ENCODE data around the gene BAIAP2L1.

Gene BAIAP2L1

DNA sequence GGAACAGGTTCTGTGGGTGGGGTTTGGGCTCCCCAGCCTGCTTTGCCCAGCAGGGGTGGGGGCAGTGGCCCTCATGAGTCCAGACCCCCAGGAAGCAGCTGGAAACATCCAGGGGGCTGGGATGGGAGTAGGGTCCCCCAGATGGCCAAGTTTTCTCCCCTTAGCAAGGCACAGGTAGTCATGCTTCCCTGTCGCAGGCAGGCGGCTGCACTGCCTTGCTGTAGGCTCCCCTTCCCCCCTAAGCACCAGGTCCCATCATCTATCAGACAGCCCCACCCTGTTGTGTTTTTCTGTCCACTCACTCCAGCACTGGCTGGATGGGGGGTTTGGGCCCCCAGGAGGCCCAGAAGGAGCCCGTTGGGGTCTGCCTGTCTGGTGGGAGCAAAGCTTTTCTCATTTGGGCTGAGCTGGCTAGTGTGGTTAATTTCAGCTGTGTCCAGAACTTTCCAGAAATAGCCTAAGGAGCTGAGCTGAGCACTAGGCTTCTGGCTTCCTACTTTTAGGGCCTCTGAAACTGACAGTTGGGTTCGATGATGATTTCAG is 111.5 kb downstream of the BAIAP2L1 start:
- no peak for DNase-seq

DNA sequence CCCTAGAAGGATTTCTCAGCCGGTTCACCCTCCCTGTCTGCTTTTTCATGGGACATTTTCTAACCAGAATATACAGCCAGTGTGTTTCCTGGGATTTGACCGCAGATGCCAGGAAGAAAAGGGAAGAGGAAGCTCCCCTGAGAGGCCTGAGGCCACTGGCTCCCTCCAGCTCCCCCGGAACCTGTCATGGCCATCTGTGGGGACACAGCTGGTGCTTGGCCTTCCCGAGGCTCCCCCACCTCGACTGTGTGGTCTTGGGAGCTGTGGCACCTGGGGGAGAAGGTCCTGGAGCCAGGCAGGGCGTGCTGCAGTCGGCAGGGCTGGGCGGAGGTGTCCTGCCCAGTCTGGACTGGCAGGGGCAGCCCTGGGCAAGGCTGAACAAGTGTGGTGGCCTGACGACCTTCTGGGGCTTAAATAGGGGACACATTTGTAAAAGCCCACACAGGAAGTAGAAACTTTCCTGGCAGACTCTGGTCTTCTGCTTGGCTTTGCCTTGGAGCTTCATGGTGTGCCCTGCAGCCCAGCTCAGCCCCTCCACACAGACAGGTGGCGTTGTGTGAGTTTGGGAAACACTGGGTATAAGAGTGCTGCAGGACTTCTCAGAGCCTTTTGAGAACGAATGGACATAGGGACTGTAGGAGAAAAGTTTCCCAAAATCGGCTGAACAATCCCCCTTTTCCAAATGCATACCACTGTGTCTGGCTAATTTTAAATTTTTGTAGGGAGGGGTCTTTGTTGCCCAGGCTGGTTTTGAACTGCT is 112.6 kb downstream of the BAIAP2L1 start:
- DNase-seq = no peak

DNA sequence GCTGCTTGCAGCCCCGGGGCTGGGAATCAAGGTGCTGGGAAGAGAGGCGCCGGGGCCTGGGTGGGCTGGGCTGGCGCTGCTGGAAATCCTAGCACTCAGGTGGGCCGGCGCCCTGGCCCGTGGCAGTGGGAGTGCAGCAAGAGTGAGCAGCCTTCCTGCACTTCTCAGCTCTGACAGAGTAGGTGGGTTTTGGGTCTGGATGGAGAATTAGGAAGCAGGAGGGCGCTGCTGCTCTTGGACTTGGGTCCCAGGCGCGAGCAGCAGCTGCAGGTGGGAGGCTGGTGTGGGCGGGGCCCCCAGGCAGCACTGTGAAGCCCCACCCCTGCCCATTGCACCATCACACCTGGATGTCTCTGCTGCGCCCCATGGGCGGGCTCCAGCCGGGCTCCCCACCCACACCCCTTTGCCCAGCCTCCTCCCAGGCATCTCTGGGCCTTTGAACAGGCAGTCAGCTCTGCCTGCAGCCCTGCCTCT is 113.4 kb downstream of the BAIAP2L1 start:
- no peak for DNase-seq

DNA sequence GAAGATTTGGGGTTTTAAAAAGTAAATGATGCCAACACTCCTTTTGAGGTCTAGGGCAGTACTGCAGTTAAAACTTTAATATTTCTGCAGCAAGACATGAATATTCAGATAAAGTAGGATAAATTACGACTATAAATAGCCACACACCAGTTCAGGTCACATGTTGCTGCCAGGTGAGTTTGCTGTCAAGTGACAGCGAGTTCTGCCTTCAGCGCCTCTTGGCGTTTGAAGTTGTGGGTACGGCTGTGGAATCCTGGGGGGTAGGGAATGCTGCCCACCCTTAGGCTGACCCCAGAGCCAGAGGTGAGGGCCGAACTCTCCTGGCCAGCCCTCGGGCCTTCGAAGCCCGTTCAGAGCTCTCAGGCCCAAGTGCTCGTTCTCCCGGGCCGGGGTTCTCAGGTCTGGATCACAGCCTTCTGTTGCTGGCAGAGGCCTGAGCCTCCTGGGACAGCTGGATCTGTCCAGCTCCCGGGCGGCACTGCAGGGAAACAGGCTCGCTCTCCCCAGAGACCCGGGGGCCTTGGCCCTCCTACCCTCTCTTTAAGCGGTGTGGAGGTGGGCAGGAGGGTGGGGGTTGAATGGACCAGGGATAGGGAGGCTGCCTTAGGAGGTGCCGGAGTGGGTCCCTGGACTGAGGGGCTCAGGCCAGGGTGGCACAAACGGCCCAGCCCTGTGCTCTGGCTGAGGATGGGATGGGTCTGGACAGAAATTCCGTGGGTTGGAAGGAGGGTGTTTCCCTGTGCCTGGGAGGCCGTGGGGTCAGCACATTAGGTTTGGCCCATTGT is 114.0 kb downstream of the BAIAP2L1 start:
- DNase-seq = no peak

DNA sequence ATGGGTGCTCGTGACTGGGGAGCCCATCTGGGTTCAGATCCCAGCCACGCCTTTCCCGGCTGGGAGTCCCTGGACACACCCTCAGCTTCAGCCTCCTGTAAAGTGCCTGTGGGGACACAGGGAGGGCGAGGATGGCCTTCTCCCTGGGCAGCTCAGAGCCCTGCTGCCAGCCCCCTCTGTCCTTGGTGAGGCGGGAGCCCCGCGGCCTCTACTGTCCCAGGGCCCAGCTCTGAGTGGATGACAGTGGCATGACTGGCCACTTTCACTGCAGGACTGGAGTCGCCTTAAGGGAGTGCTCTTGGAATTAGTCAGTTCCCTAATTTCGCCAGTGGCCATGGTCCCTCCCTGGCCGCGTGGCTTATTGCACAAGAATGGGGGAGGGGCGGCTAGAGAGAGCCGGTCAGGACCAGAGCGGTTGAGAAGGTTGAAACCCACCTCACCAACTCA is 114.8 kb downstream of the BAIAP2L1 start:
- DNase-seq = peak; percentile 91

DNA sequence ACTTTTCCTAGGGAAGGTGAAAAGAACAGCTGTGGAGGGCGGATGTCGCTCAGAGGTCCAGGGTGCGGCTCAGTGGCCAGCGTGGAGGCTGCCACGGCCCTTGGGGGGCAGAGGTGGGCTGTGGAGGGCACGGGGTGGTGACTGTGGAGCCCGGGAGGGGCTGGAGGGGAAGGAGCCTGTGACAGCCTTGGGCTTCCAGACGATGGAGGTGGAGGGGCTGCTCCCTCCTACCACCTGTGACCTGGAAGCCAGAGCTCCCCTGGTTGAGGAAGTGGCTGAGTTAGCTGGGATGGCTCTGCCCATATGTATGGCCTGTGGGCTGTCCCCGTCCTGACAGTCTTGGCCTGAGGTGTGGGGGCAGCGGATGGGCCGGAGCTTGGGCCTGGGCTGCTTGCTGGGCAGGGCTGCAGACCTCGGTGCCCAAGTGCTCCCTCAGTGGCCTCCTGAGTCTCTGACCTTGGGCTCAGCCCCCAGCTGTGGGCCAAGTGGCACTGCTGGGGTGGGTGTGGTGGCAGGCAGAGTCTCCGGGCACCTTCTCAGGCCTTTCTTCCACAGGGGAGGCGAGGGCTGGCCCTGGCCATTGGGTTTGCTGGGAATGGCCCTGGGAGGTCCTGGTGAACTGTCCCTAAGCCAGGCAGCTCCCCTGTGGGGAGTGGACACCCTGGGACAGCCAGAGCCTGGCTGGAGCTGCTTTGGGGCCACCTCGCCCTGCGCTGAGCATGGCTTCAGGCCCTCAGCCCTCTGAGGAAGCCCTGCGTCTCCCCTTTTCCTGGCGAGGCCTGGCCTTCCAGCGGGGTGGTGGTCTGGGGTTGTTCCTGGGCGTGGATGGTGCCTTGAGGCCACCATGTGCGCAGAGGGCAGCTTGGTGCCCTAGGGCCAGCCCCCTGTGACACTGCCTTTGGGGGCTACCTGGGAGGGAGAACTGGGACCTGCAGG is 115.5 kb downstream of the BAIAP2L1 start:
- no peak for DNase-seq

DNA sequence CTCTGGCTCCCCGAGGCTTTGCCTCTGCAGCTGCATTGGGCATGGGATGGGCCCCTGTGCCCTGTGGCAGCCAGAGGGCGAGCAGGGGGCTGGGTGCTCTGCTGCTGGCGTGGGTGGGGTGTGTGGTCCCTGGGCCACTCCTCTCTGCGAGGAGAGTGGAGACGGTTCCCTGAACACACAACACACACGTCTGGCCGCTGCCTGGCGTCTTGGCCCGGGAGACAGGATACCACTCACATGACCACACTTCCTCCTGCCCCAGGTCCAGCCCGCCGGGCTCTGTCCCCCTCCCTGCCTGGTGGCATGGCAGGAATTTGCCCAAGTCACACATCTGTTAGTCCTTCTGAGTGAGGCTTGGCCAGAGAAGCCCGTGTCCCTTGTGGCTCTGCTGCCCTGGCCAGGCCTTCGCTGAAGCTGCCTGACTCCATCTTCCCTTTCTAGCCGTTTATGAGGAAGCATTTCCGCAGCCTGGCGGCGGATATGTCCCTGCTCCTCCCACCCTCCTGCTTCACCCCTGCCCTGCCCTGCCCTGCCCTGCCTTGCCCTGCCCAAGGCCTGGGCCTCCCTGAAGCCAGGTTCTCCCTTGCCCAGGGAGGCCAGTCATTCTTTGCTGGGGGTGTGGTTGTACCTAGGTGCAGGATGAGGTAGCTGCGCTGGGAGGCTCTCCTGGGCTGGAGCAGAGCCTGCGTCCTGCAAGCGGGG is 116.4 kb downstream of the BAIAP2L1 start:
- DNase-seq = peak; percentile 96

DNA sequence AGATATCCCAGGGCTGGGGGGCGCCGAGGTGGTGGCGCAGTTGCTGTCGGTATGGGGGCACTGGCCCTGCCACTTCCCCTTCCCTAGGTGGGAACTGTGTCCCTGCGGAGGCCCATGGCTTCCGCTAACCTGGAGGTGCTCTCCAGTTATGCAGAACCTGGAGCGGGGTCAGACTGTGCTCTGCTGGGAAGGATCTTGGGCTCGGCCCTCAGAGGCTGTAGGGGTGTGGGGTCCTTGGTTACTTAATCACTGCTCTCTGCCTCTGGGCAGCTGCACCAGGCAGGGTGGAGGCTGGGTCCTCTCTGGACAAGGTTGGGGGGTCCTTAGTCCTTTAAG is 117.0 kb downstream of the BAIAP2L1 start:
- no peak for DNase-seq

DNA sequence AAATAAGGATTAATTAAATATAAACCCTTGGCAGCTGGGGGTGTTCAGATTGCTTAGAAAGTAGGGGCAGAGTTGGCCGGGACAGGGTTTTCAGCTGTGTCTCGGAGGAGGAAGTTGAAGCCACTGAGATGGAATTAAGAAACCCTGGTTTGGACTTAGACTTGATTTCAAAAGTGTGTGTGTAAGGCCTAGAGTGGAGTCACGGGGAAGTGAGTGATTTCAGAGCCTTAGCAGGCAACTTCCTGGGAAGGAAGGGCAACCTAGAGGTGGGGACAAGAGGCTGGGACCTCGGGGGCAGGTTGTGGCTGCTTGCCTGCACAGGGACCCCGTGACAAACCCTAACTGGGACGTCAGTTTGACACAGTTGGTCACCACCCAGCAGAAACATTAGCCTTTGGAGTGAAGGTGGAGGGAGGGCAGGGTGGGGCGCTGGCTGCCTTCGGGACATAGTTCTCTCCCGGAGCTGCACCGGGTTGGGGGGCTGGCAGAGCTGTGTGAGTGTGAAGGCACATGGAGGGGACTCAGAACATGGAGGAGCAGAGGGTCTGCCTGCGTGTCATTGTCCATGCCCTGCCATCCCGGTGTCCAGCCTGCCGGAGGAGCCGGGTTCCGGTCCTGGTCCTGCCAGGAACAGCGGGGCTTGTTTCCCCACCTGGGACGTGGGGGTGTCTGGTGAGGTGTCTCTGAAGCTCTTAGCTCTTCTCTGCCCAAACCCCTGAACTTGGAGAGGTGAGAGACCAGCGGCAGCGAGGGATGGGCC is 117.6 kb downstream of the BAIAP2L1 start:
- DNase-seq = peak; percentile 68

DNA sequence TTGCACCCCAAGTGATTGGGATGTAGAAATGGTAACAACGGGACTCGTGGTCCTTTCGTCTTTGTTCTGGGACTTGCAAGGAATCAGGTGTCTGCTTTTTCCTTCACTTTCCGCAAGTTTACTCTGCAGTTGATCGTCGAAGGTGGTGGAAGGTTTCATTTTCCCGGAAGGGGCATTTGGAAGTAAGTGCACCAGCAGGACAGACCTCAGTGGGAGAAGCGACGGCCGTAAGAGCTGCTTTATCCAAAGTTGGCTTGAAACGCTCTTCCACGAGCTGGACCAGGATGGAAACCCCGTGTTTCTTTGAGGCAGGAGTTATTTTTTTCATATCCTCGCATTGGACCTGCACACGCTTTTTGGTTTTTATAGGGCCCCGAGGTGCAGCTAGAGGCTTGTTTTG is 118.2 kb downstream of the BAIAP2L1 start:
- peak; percentile 30 for DNase-seq

DNA sequence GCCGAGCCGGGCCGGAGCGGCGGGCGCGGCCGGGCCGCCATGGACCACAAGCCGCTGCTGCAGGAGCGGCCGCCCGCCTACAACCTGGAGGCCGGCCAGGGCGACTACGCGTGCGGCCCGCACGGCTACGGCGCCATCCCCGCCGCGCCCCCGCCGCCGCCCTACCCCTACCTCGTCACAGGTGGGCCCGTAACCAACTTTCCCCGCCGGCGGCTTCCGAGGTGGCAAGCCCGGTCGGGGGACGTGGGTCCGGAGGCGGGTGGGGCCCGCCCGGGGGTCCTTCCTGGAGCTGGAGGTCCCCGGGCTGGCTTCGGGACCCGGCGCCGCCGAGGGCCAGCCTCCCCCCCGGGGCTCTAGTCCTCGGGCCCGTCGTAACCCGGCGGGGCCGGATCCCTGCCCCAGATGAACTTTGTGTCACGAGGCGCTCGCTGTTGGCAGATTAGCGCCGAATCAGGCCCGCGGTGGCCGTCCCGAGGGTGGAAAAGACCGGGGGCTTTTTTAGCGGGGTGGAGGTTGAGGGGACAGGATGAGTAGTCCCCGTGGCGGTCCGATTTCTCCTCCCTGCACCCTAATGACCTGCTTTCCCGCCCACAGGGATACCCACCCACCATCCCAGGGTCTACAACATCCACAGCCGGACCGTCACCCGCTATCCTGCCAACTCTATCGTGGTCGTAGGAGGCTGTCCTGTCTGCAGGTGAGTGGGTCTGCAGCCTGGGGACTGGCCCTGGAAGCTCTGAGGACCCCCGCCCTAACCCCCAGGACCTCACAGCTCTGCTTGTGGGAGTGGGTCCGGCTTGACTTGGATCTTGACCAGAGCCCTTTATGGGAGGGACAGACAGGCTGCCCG is 118.9 kb downstream of the BAIAP2L1 start:
- DNase-seq = no peak

DNA sequence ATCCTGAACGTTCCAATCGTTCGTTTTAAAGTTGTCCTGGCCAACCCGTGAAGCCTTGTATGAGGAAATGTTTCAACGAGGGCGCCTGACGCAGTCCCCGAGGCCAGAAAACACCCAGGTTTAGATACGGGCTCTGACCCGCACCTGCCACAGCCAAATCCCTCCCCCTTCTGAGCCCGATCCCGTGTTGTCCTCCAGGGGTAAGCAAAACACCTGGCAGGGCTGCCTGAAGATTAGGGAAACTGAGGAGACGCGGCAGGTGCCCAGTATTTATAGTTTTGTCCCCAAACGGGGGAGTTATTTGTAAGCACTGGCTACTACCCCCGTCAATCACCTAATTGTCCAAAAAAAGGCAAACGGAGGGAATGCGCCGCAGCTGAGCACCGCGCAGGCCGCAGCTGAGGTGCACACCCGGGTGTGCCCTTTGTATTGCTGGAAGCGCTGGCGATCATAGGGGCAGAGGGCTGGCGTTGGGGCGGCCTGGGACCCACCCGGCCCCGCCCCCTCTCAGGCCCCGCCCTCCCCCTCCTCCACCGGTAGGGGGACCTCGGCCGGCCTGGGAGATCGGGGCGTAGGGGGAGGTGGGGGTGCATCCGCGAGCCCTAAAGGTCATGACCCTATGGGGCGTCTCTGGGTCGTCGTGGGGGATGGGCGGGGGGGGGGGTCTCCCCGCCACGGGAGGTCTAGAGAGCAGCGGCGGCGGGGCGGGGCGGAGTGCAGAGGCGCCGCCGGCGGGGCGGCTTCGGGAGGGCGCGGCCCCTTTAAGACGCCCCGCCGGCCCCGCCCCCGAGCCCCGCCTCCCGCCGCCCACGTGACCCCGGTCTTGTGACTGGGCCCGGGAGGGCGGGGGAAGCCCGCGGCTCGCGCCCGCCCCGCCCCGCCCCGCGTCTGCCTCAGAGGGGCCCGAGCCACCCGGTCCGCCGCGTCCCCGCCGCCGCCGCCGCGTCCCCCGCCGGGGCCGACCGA is 119.8 kb downstream of the BAIAP2L1 start, which contains the start of gene BRI3:
Gene BRI3 (plus strand): TSS at position 896 of the 966 bp plus-strand sequence. CDS start 110 bp downstream, outside the sequence.
- DNase-seq = peak; percentile 90

DNA sequence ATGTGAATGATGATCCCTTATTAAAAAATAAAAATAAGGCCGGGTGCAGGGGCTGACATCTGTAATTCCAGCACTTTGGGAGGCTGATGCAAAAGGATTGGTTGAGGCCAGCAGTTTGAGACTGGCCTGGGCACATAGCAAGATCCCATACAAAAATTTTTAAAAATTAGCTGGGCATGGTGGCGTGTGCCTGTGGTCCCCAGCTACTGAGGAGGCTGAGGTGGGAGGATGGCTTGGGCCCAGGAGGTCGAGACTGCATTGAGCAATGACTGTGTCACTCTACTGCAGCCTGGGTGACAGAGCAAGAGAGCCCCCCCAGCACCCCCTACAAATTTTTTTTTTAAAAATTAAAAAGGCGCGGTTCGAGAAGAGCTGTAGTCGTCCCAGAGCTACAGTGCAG is 120.6 kb downstream of the BAIAP2L1 start:
- no peak for DNase-seq

DNA sequence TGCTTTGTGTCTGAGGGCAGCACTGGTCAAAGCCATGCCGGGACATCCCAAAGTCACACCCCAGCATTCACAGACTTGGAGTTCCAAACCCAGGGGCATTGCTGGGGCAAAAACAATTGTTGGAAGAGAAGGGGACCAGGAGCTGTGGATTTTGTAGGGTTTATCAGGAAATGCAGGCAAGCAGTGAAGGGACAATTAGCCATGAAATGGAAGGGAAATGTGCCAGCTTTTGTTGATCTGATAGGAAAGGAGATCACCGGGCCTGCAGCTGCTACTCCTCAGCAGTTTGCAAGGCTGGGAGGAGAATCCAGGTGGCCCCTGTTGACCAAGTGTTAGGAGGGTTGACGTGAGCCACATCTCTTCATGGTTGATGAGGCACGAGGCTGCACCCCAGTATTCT is 122.0 kb downstream of the BAIAP2L1 start:
- DNase-seq = no peak

DNA sequence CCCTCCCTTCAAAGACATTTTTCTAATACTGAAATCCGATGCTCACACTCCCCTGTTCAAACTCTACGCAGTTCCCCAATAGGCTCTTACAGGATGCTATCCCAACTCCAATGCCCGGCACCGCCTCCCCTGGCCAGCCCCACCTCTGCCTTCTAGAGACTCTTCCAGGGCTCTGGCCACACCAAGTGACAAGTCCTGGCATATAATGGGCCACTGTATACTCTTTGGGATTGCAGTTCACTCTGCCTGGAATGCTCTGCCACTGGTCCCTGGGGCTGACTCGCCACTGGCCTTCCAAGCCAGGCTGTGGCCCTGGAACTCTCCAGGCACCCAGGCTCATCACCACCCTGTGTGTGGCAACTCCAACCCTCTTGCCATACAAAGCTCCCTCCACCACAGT is 122.5 kb downstream of the BAIAP2L1 start:
- DNase-seq = no peak

DNA sequence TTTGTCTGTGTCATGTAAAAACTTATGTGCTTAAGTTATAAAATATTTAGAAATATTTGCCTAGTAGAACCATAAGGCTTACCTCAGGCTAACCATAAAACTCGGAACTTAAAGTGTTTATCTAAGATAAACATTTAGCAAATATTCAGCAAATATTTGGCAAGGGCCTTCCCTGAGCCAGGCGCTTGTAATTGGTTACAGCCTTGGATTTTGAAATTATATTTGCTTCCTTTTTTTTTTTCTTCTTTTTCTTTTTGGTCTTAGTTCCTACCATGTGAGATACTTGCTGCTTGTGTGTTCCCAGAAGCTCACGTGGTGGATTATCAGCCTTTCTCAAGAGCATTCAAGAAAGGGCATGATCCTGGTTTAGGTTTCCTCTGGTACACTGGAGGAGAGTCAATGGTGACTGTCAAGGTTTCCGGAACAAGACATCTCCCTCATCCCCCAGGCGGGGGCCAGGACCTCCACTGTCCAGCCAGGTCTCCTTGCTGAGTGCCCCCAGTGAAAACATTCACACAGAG is 124.6 kb downstream of the BAIAP2L1 start:
- no peak for DNase-seq

DNA sequence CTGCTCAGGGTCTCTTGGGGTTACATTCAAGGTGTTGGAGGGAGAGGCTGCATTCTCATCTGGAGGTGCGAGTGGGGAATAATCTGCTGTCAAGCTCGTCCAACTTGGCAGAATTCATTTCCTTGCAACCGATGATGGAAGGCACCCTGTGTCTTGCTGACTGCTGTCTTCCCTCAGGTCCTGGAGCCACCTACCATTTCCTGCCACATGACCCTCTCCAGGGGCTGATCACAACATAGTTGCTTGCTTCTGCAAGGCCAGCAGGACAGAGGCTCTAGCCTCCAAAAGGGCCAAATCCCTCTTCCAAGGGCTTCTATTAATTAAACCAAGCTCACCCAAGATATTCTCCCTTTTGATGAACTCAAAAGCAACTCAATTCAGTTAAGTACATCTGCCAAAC is 133.6 kb downstream of the BAIAP2L1 start:
- DNase-seq = no peak

DNA sequence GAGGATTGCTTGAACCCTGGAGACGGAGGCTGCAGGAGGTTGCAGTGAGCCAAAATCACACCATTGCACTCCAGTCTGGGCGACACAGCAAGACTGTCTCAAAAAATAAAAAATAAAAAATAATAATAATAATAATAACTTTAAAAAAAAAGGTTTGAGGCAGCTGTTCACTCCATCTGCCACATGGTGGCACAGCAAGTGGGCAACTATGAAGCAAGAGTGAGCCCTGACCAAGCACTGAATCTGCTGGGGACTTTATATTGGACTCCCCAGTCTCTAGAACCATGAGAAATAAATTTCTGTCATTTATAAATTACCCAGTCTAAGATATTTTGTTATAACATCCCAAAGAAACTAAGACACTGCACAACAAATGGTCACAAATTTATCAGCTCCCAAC is 134.1 kb downstream of the BAIAP2L1 start:
- peak; percentile 29 for DNase-seq

DNA sequence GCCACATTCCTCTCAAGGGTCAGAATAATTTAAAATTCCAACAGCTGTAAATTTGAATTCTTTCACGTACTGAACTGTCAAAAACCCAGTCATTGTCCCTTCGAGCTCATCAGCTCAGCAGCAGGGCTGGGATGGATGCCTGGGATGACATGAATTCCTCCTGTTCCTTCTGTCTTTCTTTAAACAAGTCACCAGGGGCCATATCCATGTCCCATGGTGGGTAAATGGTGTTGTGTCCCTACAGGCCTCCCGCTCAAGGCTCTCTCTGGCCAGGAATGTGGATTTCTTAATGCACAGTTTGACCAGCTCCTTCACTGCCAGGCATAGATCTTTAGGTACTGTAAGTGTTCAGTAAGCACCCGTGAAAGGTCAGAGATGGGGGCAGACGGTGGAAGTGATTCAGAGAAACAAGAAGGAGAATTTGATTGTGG is 135.0 kb downstream of the BAIAP2L1 start:
- DNase-seq = peak; percentile 80

Measured in EL (cell line).